ENCODE measurements around the gene C20orf204.
"Not testable (repeated sequence)": the region's sequence is repeated elsewhere in the genome, so short reads cannot be mapped to it uniquely, and the experiment has no call there.

The C20orf204 gene

DNA sequence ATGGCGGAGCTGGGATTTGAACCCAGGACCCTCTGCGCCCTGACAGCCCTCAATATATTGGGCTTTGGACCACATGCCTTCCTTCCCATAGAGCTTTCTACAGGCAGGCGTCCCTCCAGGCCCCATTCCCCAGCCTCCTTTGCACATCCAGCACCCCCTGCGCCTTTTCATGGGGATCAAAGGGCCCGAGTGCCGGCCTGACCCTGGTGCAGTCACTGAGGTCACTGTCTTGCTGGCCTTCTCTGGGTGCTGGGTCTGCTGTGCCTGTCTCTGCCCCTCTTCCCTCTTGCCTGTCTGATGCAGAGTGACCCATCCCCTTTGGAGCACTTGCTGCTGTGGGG, 45.6 kb downstream of the C20orf204 start:
- Histone ChIP-seq H3K4me1 (ENCODE audit: insufficient read depth, low read length) (peaks cover 9% of the 10 kb centered on the region; the same call in 1 of the 2 replicates), H3K36me3 (ENCODE audit: insufficient read depth, low read length) (no peaks in the 10 kb centered on the region), H3K9me3 (ENCODE audit: control insufficient read depth, insufficient read depth, low read length) (no peaks in the 10 kb centered on the region), H3K9ac (ENCODE audit: low read depth, low read length) (no peak overlapping the region)

DNA sequence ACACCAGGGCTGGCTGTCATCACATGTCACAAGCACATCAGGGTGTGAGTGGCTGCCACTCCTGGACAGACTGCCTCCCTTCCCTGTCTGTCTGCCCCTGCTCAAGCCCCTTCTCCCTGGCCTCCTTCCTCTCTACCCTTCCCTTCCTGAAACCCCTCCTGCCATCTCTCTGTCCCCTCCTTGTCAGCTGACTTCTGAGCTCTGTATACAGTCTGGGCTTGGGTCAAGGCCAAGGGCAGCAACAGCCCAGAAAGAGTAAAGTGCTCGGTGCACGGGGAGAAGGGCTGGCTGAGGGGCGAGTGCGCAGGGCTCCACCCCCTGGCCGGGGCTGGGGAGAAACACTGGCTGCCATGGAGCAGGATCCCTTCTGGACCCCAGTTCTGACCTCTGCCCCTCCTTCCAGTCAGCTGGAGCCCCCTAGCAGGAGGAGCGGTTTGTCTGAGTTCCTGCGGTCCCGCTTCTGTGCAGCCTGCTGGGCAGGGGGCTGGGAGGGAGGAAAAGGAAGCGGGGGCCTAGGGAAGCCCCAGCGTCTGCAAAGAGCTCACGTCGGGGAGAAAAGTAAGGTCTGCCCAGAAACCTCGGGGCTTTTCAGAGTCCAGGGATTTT, 46.2 kb downstream of the C20orf204 start:
- Histone ChIP-seq H3K36me3 (ENCODE audit: insufficient read depth, low read length) (no peaks in the 10 kb centered on the region), H3K4me1 (ENCODE audit: insufficient read depth, low read length) (peaks cover 9% of the 10 kb centered on the region; the same call in 1 of the 2 replicates), H3K9me3 (ENCODE audit: control insufficient read depth, insufficient read depth, low read length) (no peaks in the 10 kb centered on the region), H3K9ac (ENCODE audit: low read depth, low read length) (peak overlapping the region; percentile 21; the same call in 1 of the 2 replicates)

DNA sequence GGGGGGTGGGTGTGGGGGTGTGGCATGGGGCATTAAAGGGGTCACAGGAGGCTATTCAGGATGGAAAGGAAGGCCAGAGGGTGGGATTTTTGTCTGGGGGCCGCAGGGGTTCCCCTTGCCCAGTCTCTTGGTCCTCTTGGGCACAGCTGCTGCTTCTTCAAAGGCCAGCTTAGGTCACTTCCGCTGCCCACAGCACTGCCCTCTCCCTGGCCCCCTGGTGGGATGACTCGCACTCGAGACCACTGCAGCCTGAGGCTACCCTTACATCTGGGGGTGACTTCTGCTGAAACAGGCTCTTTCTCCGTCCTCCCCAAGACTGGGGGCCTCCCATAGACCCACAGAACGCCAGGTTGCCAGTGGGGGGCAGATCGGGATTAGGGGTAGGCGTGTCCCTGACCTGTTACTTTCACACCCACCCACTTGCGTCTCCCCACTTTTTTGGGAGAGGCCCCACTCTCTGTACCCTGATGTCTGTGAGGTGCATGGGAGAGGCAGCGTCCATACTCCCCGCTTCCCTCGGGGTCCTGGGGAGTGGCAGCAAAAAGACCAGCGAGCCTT, 46.9 kb downstream of the C20orf204 start:
- Histone ChIP-seq H3K9ac (ENCODE audit: low read depth, low read length) (peak overlapping the region; percentile 50; the same call in 1 of the 2 replicates), H3K9me3 (ENCODE audit: control insufficient read depth, insufficient read depth, low read length) (no peaks in the 10 kb centered on the region), H3K4me1 (ENCODE audit: insufficient read depth, low read length) (peaks cover 9% of the 10 kb centered on the region; the same call in 1 of the 2 replicates), H3K36me3 (ENCODE audit: insufficient read depth, low read length) (no peaks in the 10 kb centered on the region)

DNA sequence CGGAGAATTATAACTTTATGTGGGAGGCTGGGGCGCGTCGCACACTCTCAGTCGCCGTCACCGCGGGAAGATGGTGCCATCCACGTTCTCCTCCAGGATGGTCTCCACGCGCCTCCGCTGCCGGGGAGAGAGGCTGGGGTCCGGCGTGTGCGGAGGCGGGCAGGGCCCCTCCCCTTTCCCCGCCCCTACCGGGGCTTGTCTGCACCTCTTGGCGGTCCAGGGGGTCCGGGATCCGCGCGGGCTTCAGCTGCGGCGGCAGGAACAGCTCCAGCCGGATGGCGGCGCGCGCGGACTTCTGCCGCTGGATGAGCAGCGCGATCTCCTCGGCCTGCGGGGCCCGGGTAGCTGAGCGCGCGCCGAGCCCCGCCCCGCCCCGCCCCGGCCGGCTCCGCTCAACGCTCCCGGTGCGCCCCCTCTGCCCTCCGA, 47.4 kb downstream of the C20orf204 start:
- no peaks in the 10 kb centered on the region for H3K36me3 ChIP-seq (ENCODE audit: insufficient read depth, low read length)
- H3K9ac ChIP-seq (ENCODE audit: low read depth, low read length), result peak overlapping the region; percentile 61
- H3K9me3 ChIP-seq (ENCODE audit: control insufficient read depth, insufficient read depth, low read length), result no peaks in the 10 kb centered on the region
- peaks cover 9% of the 10 kb centered on the region; the same call in 1 of the 2 replicates for H3K4me1 ChIP-seq (ENCODE audit: insufficient read depth, low read length)

DNA sequence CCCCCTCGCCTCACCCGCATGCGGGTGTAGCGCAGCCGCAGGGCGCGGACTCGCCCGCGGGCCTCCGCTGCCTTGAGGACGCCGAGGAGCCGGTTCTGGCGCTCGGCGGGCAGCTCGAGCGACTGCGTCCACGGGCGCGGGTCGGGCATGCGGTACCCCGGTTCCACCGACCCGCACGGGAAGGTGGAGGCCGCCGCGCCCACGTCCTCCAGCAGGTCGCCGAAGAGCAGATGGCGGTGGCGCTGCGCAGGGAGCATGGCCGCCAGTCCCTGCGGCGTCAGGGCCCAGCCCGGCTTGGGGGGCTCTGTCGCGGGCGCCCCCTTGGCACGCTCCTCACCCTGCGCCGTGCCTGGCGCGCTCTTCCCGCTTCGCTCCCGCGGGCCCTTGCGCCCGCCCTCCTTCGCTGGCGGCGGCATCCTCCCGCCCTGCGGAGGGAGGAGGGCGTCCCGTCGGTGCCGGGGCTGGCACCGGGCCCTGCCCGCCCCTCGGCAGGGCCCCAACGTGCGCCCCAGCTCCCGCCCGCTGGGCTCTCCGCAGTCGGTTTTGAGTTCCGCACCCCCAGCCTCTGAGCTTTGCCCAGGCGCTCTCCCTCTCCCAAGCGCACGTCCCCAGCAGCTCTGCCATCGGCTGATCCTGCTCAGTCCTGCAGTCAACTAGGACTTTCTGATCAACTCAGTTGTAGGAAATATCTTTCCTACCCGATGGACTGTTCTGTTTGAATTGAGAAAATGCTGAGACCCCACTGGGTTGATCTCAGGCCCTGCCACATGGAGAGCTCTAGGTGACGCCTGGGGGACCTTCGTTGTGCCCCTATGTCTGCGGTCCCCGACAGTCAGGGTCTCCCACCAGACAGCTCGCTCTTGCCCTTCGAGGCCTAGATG, 48.1 kb downstream of the C20orf204 start, which contains the start of gene LKAAEAR1:
Gene LKAAEAR1 (minus strand): TSS at position 595 of the 881 bp plus-strand sequence. CDS start 179 bp downstream, at position 416.
- H3K9me3 ChIP-seq (ENCODE audit: control insufficient read depth, insufficient read depth, low read length), result no peaks in the 10 kb centered on the region
- no peaks in the 10 kb centered on the region for H3K36me3 ChIP-seq (ENCODE audit: insufficient read depth, low read length)
- H3K4me1 ChIP-seq (ENCODE audit: insufficient read depth, low read length), result peaks cover 9% of the 10 kb centered on the region; the same call in 1 of the 2 replicates
- H3K9ac ChIP-seq (ENCODE audit: low read depth, low read length), result peak within 1 kb of the TSS; percentile 61

DNA sequence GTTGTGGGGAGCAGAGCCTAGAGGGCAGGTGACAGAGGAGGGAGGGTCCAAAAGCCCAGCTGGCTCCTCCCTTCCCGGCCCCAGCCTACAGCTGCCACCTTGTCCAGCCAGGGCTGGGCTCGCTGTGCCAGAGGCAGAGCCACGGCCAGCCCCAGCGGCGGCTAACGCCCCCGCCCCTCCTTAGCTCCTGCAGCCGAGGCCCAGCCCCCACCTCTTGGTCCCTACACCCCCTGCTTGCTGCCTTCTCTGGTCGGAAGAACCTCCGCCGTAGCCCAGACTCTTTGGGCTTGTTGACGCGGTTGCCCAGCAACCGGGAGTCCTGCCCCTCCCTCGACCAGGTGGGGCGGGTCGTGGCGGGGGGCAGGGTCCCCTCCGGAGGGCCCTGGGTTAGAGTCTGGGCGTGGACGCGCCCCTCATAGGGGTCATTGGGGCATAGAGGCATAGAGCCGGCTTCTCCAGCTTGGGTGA, 48.7 kb downstream of the C20orf204 start:
- Histone ChIP-seq H3K9me3 (ENCODE audit: control insufficient read depth, insufficient read depth, low read length) (no peaks in the 10 kb centered on the region), H3K36me3 (ENCODE audit: insufficient read depth, low read length) (no peaks in the 10 kb centered on the region), H3K9ac (ENCODE audit: low read depth, low read length) (peak overlapping the region; percentile 61), H3K4me1 (ENCODE audit: insufficient read depth, low read length) (peaks cover 9% of the 10 kb centered on the region; the same call in 1 of the 2 replicates)

DNA sequence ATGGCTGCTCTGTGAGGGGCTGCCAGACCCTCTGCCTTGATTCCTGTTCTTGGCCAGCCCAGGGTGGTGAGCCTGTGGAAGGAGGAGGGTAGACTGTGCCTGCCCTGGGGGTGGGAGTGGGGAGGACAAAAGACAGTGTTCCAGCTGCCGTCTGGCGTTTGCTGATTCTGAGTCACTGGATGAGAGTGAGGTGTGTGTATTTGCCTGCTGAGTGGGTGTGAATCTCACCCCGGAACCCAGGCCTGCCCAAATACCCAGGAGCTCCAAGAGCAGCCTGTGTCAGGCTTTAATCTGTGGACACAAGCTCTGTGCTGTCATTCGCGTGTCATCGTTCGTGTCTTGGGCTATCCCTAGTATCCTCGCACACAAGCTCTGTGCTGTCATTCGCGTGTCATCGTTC, 50.8 kb downstream of the C20orf204 start:
- Histone ChIP-seq H3K36me3 (ENCODE audit: insufficient read depth, low read length) (no peaks in the 10 kb centered on the region), H3K4me1 (ENCODE audit: insufficient read depth, low read length) (peaks cover 9% of the 10 kb centered on the region; the same call in 1 of the 2 replicates), H3K9me3 (ENCODE audit: control insufficient read depth, insufficient read depth, low read length) (no peaks in the 10 kb centered on the region), H3K9ac (ENCODE audit: low read depth, low read length) (no peak overlapping the region)

DNA sequence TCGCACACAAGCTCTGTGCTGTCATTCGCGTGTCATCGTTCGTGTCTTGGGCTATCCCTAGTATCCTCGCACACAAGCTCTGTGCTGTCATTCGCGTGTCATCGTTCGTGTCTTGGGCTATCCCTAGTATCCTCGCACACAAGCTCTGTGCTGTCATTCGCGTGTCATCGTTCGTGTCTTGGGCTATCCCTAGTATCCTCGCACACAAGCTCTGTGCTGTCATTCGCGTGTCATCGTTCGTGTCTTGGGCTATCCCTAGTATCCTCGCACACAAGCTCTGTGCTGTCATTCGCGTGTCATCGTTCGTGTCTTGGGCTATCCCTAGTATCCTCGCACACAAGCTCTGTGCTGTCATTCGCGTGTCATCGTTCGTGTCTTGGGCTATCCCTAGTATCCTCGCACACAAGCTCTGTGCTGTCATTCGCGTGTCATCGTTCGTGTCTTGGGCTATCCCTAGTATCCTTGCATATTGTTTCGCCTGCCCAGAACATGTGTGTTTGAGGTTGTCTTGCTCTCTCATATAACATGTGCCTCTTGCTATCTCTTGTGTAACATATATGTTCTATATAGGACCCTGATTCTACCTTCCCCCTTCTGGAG, 51.3 kb downstream of the C20orf204 start:
- H3K9me3 ChIP-seq (ENCODE audit: control insufficient read depth, insufficient read depth, low read length); H3K36me3 ChIP-seq (ENCODE audit: insufficient read depth, low read length); H3K9ac ChIP-seq (ENCODE audit: low read depth, low read length); H3K4me1 ChIP-seq (ENCODE audit: insufficient read depth, low read length): not testable (repeated sequence)

DNA sequence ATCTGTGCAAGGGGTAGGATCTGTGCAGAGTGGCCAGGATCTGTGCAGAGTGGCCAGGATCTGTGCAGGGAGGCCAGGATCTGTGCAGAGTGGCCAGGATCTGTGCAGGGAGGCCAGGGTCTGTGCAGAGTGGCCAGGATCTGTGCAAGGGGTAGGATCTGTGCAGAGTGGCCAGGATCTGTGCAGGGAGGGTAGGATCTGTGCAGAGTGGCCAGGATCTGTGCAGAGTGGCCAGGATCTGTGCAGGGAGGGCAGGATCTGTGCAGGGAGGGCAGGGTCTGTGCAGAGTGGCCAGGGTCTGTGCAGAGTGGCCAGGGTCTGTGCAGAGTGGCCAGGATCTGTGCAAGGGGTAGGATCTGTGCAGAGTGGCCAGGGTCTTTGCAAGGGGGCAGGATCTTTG, 52.6 kb downstream of the C20orf204 start:
- H3K4me1 ChIP-seq (ENCODE audit: insufficient read depth, low read length); H3K36me3 ChIP-seq (ENCODE audit: insufficient read depth, low read length); H3K9me3 ChIP-seq (ENCODE audit: control insufficient read depth, insufficient read depth, low read length); H3K9ac ChIP-seq (ENCODE audit: low read depth, low read length): not testable (repeated sequence)
